ENCODE results near the gene DGKQ. TPM values are rescaled to one million over a fixed set of nuclear protein-coding genes. Genes with fewer than 3 reads are reported as not detected.
A peak's percentile ranks its signal among the peaks of the same experiment; 100 is the strongest.

Gene DGKQ
- total and polyA plus RNA-seq, 3 donors from 2014 or later: 10.8 to 22.7 (median 20.7) TPM

- no peak for TF ChIP-seq POLR2A (IDR thresholded peaks at IDR 0.05)
- TF ChIP-seq CTCF (IDR thresholded peaks at IDR 0.05): no peak
- H3K27me3 ChIP-seq: no peaks in the 10 kb centered on the region
- H3K4me3 ChIP-seq: no peak overlapping the region
- DNase-seq: no peak
- no peaks in the 10 kb centered on the region for H3K9me3 ChIP-seq
- H3K27ac ChIP-seq: no peak overlapping the region
- intact Hi-C loops (cut with DNase I; ENCODE audit: low total_unique reads): no loop called here
- no peaks in the 10 kb centered on the region for H3K36me3 ChIP-seq (ENCODE audit: low read depth, missing control alignments)
- WGBS, 2 donors: 48 to 53% methylated on average over 10 to 12 of the region's 12 CpGs
- peaks cover 7% of the 10 kb centered on the region for H3K4me1 ChIP-seq
These were observed 24.8 kb upstream of the DGKQ start for GRCh38 chr4:998096-998691.

- Histone ChIP-seq H3K4me1 (peaks cover 7% of the 10 kb centered on the region), H3K4me3 (peak overlapping the region; percentile 26 to 32), H3K27me3 (no peaks in the 10 kb centered on the region), H3K27ac (no peak overlapping the region), H3K36me3 (ENCODE audit: low read depth, missing control alignments) (no peaks in the 10 kb centered on the region), H3K9me3 (no peaks in the 10 kb centered on the region)
- 5% methylated on average over 30 of the region's 68 CpGs; no CpG with 5 or more reads in 1 of the 2 donors for WGBS, 2 donors
- intact Hi-C loops (cut with DNase I; ENCODE audit: low total_unique reads): no loop called here
- DNase-seq: no peak
- TF ChIP-seq CTCF (IDR thresholded peaks at IDR 0.05) (no peak), POLR2A (IDR thresholded peaks at IDR 0.05) (no peak)
These were observed 24.2 kb upstream of the DGKQ start for GRCh38 chr4:997375-998071.

- intact Hi-C loops (cut with DNase I; ENCODE audit: low total_unique reads): no loop called here
- Histone ChIP-seq H3K27ac (no peak overlapping the region), H3K4me1 (peaks cover 7% of the 10 kb centered on the region), H3K36me3 (ENCODE audit: low read depth, missing control alignments) (no peaks in the 10 kb centered on the region), H3K4me3 (no peak overlapping the region), H3K27me3 (no peaks in the 10 kb centered on the region), H3K9me3 (no peaks in the 10 kb centered on the region)
- WGBS, 2 donors: 2 to 10% methylated on average over 5 to 16 of the region's 25 CpGs
- no peak for DNase-seq
- TF ChIP-seq CTCF (IDR thresholded peaks at IDR 0.05) (no peak), POLR2A (IDR thresholded peaks at IDR 0.05) (no peak)
These were observed 23.6 kb upstream of the DGKQ start for GRCh38 chr4:996997-997374.

GRCh38 chr4:996030-996996, 22.9 kb upstream of the DGKQ start:
- Histone ChIP-seq H3K4me1 (peaks cover 7% of the 10 kb centered on the region), H3K27me3 (no peaks in the 10 kb centered on the region), H3K36me3 (ENCODE audit: low read depth, missing control alignments) (no peaks in the 10 kb centered on the region), H3K9me3 (no peaks in the 10 kb centered on the region), H3K4me3 (no peak overlapping the region), H3K27ac (no peak overlapping the region)
- no peak for TF ChIP-seq POLR2A (IDR thresholded peaks at IDR 0.05)
- no peak for TF ChIP-seq CTCF (IDR thresholded peaks at IDR 0.05)
- 64 to 67% methylated on average over 10 to 15 of the region's 15 CpGs for WGBS, 2 donors
- no peak for DNase-seq
- intact Hi-C loops (cut with DNase I; ENCODE audit: low total_unique reads): no loop called here
